ENCODE measurements around the gene TTC6. TPM values are rescaled to one million over a fixed set of nuclear protein-coding genes. Genes with fewer than 3 reads are reported as not detected.

The TTC6 gene
- total and polyA plus RNA-seq, 10 of the 15 experiments (the other 5 are each of a cell fraction or from before 2014, with no cell fraction given) = not detected

DNA sequence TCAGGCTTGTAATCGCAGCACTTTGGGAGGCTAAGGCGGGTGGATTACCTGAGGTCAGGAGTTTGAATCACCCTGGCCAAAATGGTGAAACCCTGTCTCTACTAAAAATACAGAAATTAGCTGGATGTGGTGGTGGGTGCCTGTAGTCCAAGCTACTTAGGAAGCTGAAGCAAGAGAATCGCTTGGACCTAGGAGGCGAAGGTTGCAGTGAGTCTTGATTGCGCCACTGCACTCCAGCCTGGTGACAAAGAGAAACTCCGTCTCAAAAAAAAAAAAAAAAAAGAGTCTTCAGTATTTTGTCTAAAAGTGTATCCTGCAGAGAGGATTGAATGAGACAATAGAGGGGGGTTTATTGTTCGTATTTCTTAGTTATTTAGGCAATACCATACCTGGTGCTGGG, 25.7 kb upstream of the TTC6 start:
- H3K4me3 ChIP-seq = no peak overlapping the region
- RAD21 ChIA-PET (ENCODE audit: unreplicated experiment) = no interaction called here
- no peaks in the 10 kb centered on the region for H3K79me2 ChIP-seq (ENCODE audit: control insufficient read depth, insufficient read depth, low read length)
- ATAC-seq (no peak), DNase-seq (ENCODE audit: low read depth, low spot score) (no peak), FAIRE-seq (no peak)
- H3K36me3 ChIP-seq (ENCODE audit: control insufficient read depth in 2 of 2, insufficient read depth in 2 of 2, low read length in 1 of 2) = no peaks in the 10 kb centered on the region
- H3K27ac ChIP-seq (ENCODE audit: control insufficient read depth, insufficient read depth) = no peak overlapping the region
- TF ChIP-seq SPI1 (IDR thresholded peaks at IDR 0.05; ENCODE audit: borderline replicate concordance, insufficient read depth, low read depth, low read length) = no peak
- no peak for TF ChIP-seq KDM1A (IDR thresholded peaks at IDR 0.05; ENCODE audit: borderline replicate concordance)
- no peak for TF ChIP-seq CBFB (IDR thresholded peaks at IDR 0.05; ENCODE audit: low read depth)
- no peak for TF ChIP-seq CREM (IDR thresholded peaks at IDR 0.05; ENCODE audit: low read depth)
- no peak for TF ChIP-seq SMAD1 (IDR thresholded peaks at IDR 0.05; ENCODE audit: low read depth, partially characterized antibody)
- TF ChIP-seq TCF7 (IDR thresholded peaks at IDR 0.05; ENCODE audit: borderline replicate concordance) = no peak
- no peak for TF ChIP-seq ZNF622 (IDR thresholded peaks at IDR 0.05)
- no peak for TF ChIP-seq SUZ12 (IDR thresholded peaks at IDR 0.05; ENCODE audit: unreplicated experiment)
- TF ChIP-seq GABPA (IDR thresholded peaks at IDR 0.05; ENCODE audit: low read depth) = no peak
- no peak for TF ChIP-seq SMAD5 (IDR thresholded peaks at IDR 0.05; ENCODE audit: low read depth)
- TF ChIP-seq JUNB (IDR thresholded peaks at IDR 0.05) = no peak
- no peak for TF ChIP-seq CEBPB (IDR thresholded peaks at IDR 0.05; ENCODE audit: borderline replicate concordance in 1 of 2, low read depth in 2 of 2, low read length in 2 of 2)
- no peak for TF ChIP-seq POLR2A (IDR thresholded peaks at IDR 0.05; ENCODE audit: low read depth, low read length)
- TF ChIP-seq IRF4 (IDR thresholded peaks at IDR 0.05; ENCODE audit: low read depth, low read length) = no peak
- no TSS peak for BruUV-seq (replicated peaks)
- H3K9ac ChIP-seq (ENCODE audit: control insufficient read depth, insufficient read depth, low read length) = no peak overlapping the region
- WGBS (ENCODE audit: insufficient coverage, insufficient replicate concordance, low lambda C conversion rate, missing lambda C conversion rate) = 53% methylated on average over 6 of the region's 7 CpGs
- no peaks in the 10 kb centered on the region for H3K27me3 ChIP-seq (replicated peaks in 1 of 2; ENCODE audit: control insufficient read depth in 2 of 2, insufficient read depth in 2 of 2, low read length in 1 of 2)
- SMC1A ChIA-PET (ENCODE audit: uncharacterized antibody, unreplicated experiment) = no interaction called here
- POLR2A ChIA-PET = no interaction called here
- no peaks in the 10 kb centered on the region for H3K4me1 ChIP-seq (ENCODE audit: control insufficient read depth, insufficient read depth, low read length)
- no peak overlapping the region for H2AFZ ChIP-seq (ENCODE audit: control insufficient read depth, low read depth, low read length)
- no peak overlapping the region for H3K4me2 ChIP-seq (ENCODE audit: control insufficient read depth, insufficient read depth)
- H4K20me1 ChIP-seq (ENCODE audit: control insufficient read depth, insufficient read depth) = no peaks in the 10 kb centered on the region
- CTCF ChIA-PET = no interaction called here
- in situ Hi-C loops (cut with MboI) = no loop called here
- no peaks in the 10 kb centered on the region for H3K9me3 ChIP-seq (replicated peaks; ENCODE audit: control insufficient read depth, insufficient read depth, low read length)
- intact Hi-C loops (cut with micrococcal nuclease; ENCODE audit: unreplicated experiment) = no loop called here

Data from GM12878 (cell line).